DND-41 (cell line): ENCODE data around the gene GAB1.

Experiments used
- EZH2 ChIP-seq: IDR thresholded peaks from 3 replicates; pipeline ENCODE4 v1.6.1; 2012; ENCODE audit warnings: borderline replicate concordance, low read depth, mild to moderate bottlenecking, moderate library complexity, low read length, inconsistent platforms; ENCODE audit not compliant: severe bottlenecking
- TF ChIP-seq, protein P1 (sequence below): IDR thresholded peaks from 2 replicates; pipeline ENCODE4 v1.5.1; 2012; ENCODE audit warnings: borderline replicate concordance, low read length, moderate library complexity, mild to moderate bottlenecking; ENCODE audit not compliant: poor library complexity, severe bottlenecking; ENCODE audit errors: extremely low read depth

GRCh38 chr4:143514169-143514495 is 177.5 kb downstream of the GAB1 start:
- TF ChIP-seq, protein P1, sequence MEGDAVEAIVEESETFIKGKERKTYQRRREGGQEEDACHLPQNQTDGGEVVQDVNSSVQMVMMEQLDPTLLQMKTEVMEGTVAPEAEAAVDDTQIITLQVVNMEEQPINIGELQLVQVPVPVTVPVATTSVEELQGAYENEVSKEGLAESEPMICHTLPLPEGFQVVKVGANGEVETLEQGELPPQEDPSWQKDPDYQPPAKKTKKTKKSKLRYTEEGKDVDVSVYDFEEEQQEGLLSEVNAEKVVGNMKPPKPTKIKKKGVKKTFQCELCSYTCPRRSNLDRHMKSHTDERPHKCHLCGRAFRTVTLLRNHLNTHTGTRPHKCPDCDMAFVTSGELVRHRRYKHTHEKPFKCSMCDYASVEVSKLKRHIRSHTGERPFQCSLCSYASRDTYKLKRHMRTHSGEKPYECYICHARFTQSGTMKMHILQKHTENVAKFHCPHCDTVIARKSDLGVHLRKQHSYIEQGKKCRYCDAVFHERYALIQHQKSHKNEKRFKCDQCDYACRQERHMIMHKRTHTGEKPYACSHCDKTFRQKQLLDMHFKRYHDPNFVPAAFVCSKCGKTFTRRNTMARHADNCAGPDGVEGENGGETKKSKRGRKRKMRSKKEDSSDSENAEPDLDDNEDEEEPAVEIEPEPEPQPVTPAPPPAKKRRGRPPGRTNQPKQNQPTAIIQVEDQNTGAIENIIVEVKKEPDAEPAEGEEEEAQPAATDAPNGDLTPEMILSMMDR, result no peak
- no peak for TF ChIP-seq EZH2
